Measurements from ENCODE around the gene KCNMA1.

KCNMA1 gene

DNA sequence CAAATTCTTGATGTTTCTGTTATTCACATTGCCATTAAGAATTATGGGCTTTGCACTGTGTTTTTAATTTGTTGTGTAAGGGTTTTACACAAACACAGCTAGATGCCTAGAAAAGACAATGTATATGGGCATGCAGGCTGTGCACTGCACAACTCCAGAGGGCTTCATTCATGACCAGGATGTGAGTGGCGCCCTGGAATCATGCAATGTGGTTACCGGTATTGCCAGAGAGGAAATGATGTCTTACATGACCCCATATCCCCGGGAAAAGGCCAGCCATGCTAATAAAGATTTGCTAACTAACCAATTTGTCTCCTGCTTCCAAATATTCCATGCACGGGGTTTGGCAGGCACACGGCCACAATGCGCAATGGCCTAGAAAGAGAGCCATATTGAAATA lies 16.9 kb downstream of the KCNMA1 start:
- TF ChIP-seq, protein P1, sequence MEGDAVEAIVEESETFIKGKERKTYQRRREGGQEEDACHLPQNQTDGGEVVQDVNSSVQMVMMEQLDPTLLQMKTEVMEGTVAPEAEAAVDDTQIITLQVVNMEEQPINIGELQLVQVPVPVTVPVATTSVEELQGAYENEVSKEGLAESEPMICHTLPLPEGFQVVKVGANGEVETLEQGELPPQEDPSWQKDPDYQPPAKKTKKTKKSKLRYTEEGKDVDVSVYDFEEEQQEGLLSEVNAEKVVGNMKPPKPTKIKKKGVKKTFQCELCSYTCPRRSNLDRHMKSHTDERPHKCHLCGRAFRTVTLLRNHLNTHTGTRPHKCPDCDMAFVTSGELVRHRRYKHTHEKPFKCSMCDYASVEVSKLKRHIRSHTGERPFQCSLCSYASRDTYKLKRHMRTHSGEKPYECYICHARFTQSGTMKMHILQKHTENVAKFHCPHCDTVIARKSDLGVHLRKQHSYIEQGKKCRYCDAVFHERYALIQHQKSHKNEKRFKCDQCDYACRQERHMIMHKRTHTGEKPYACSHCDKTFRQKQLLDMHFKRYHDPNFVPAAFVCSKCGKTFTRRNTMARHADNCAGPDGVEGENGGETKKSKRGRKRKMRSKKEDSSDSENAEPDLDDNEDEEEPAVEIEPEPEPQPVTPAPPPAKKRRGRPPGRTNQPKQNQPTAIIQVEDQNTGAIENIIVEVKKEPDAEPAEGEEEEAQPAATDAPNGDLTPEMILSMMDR (IDR thresholded peaks at IDR 0.05), result no peak
- no peak for TF ChIP-seq ZFX (IDR thresholded peaks at IDR 0.05; ENCODE audit: borderline replicate concordance)
- no peak overlapping the region for H3K27ac ChIP-seq

GRCh38 chr10:77619964-77620703 lies 17.5 kb downstream of the KCNMA1 start:
- no peak overlapping the region for H3K27ac ChIP-seq
- TF ChIP-seq, protein P1 (IDR thresholded peaks at IDR 0.05), result no peak
- TF ChIP-seq ZFX (IDR thresholded peaks at IDR 0.05; ENCODE audit: borderline replicate concordance), result no peak

GRCh38 chr10:77618117-77618516 lies 19.5 kb downstream of the KCNMA1 start:
- TF ChIP-seq, protein P1 (IDR thresholded peaks at IDR 0.05), result no peak
- no peak for TF ChIP-seq ZFX (IDR thresholded peaks at IDR 0.05; ENCODE audit: borderline replicate concordance)
- no peak overlapping the region for H3K27ac ChIP-seq

DNA sequence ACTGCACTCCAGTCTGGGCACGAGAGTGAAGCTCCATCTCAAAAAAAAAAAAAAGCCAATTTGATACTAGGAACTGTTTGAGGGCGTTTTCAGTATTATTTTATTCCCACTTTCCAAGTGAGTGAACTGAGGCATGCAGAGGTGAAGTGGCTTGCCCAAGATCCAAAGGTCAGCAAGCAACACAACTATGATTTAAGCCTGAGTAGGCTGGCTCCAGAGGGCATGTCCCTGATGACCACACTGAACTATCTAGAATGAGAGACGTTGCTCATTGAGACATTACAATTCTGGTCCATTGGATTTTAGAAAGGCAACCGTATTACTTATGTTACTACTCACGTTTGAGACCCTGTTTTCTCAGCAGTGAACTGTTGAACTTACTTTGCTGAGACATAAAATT lies 20.8 kb downstream of the KCNMA1 start:
- no peak overlapping the region for H3K27ac ChIP-seq
- no peak for TF ChIP-seq ZFX (IDR thresholded peaks at IDR 0.05; ENCODE audit: borderline replicate concordance)
- TF ChIP-seq, protein P1 (IDR thresholded peaks at IDR 0.05), result no peak

- TF ChIP-seq, protein P1 (IDR thresholded peaks at IDR 0.05), result no peak
- TF ChIP-seq ZFX (IDR thresholded peaks at IDR 0.05; ENCODE audit: borderline replicate concordance), result no peak
- H3K27ac ChIP-seq, result no peak overlapping the region
Observed at GRCh38 chr10:77614778-77615625, 22.6 kb downstream of the KCNMA1 start.

DNA sequence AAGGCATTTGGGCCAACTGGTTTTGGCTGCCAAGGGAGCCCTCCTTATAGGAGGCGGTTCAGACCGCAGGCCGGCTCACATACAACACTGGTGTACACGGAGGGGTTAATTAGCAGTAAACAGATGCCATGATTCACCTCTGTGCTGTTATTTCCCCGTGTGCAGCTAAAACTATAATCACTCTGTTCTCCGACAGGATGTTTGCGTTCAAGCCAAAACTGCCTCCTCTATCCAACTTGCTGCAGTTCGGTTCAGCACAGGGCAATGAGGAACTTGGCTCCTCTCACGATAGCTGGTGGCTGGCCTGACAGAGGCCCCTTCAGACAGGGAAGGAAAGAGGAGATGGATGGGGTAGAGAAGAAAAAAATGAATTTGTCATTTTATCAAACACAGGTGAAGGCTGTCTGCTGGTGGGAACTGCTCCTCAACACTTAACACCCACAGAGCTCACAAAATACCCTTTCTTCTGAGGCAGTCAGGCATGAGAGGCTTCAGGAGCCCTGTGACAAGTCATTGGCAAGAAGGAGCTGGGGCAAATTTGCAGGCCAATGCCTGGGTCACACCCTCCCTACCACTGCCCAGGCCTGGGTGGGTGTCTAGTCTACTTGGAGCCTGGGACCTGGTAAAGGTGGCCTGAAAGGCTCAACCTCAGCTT lies 24.0 kb downstream of the KCNMA1 start:
- no peak overlapping the region for H3K27ac ChIP-seq
- TF ChIP-seq, protein P1 (IDR thresholded peaks at IDR 0.05), result no peak
- TF ChIP-seq ZFX (IDR thresholded peaks at IDR 0.05; ENCODE audit: borderline replicate concordance), result no peak

Measured in 22Rv1 (cell line).